Upper lobe of left lung (tissue), 6 donors: Measurements from ENCODE around the gene AVP. TPM values are rescaled to one million over a fixed set of nuclear protein-coding genes. Genes with fewer than 3 reads are reported as not detected.
"Not testable (repeated sequence)": the region's sequence is repeated elsewhere in the genome, so short reads cannot be mapped to it uniquely, and the experiment has no call there.

Experiments
- ATAC-seq, 2 donors: fragments of 200-7000 bp; cut with Tn5 transposase; one replicate each; pipeline ENCODE4 v1.9.1; 2022; ENCODE audit warnings: mild to moderate bottlenecking in 2 of 2, moderate library complexity in 2 of 2; ENCODE audit not compliant: low FRiP score in 2 of 2
- DNase-seq, 2 donors: peaks; one replicate each; pipeline ENCODE4 v3.0.0-alpha.2; 2019 to 2020
- H3K27ac ChIP-seq, 4 donors: fragments of 200-600 bp; sonication (generic); one replicate each; pipeline ENCODE4 v1.5.1; 2016 to 2019
- H3K27me3 ChIP-seq, 4 donors: fragments of 200-600 bp; sonication (generic); one replicate each; pipeline ENCODE4 v1.5.1; 2017 to 2019
- H3K36me3 ChIP-seq, 4 donors: fragments of 200-600 bp; sonication (generic); one replicate each; pipeline ENCODE4 v1.5.1; 2016 to 2019
- H3K4me1 ChIP-seq, 4 donors: fragments of 200-600 bp; sonication (generic); one replicate each; pipeline ENCODE4 v1.5.1; 2018 to 2019
- H3K4me3 ChIP-seq, 4 donors: fragments of 200-600 bp; sonication (generic); one replicate each; pipeline ENCODE4 v1.5.1; 2017 to 2019; ENCODE audit warnings: mild to moderate bottlenecking in 2 of 4, moderate library complexity in 1 of 4
- H3K9me3 ChIP-seq, 4 donors: fragments of 200-600 bp; sonication (generic); one replicate each; pipeline ENCODE4 v1.5.1; 2018 to 2019
- CTCF ChIP-seq, 6 experiments: fragments of 450-650 bp in 4 of 6; fragments of 200-600 bp in 2 of 6; sonication (generic) in 2 of 6; IDR thresholded peaks; one replicate each; pipeline ENCODE4 v1.5.1; 2016 to 2019; ENCODE audit warnings: antibody characterized with exemption in 6 of 6
- EP300 ChIP-seq, 4 donors: sonication (generic); formaldehyde crosslinking; IDR thresholded peaks; one replicate each; pipeline ENCODE4 v1.5.1; 2017; ENCODE audit warnings: antibody characterized with exemption in 4 of 4, control low read depth in 2 of 4
- POLR2A ChIP-seq, 4 donors: fragments of 450-650 bp; IDR thresholded peaks; one replicate each; pipeline ENCODE4 v1.5.1; 2016 to 2017; ENCODE audit warnings: antibody characterized with exemption in 4 of 4, mild to moderate bottlenecking in 2 of 4
- POLR2AphosphoS5 ChIP-seq, 2 donors: sonication (generic); formaldehyde crosslinking; IDR thresholded peaks; one replicate each; pipeline ENCODE4 v1.5.1; 2017; ENCODE audit warnings: antibody characterized with exemption in 2 of 2
- WGBS, 2 donors: methylation state at CpG; one replicate each; pipeline ENCODE4 v1.1.5; 2017 to 2018; 5-methylcytosine and 5-hydroxymethylcytosine counted together
- total RNA-seq, 6 donors: library from RNA; depleted of rRNA in 4 of 6; stranded (reverse); fragments of >200 nt in 4 of 6; gene quantifications; one replicate each; pipeline versions ENCODE4 v1.1.0 to v1.2.1, GENCODE V29; 2016 to 2021
- donor health status: DM: no; HTN: no; CAD: no; lungs with moderate emphysema.
- donor health status: DM: no; HTN: yes; CAD: no; lungs with severe emphysema.

Gene AVP
- total RNA-seq, 6 donors from 2014 or later = not detected

GRCh38 chr20:3121955-3122610 lies 37.6 kb upstream of the AVP start:
- no peaks in the 10 kb centered on the region for H3K27me3 ChIP-seq
- no peak for ATAC-seq
- H3K36me3 ChIP-seq = peaks cover 0 to 38% (median 15%) of the 10 kb centered on the region in 4 donors
- peaks cover 0 to 9% (median 0%) of the 10 kb centered on the region in 4 donors for H3K9me3 ChIP-seq
- no peak for DNase-seq
- no peak overlapping the region for H3K4me3 ChIP-seq
- no peak for TF ChIP-seq EP300 (IDR thresholded peaks at IDR 0.05)
- no peak for TF ChIP-seq POLR2A (IDR thresholded peaks at IDR 0.05)
- no peak overlapping the region for H3K27ac ChIP-seq
- WGBS, 2 donors = 83 to 96% methylated on average over 3 to 12 of the region's 12 CpGs
- peaks cover 0 to 14% (median 2%) of the 10 kb centered on the region in 4 donors for H3K4me1 ChIP-seq

- WGBS, 2 donors = 61 to 71% methylated on average over 9 to 11 of the region's 11 CpGs
- no peak for ATAC-seq
These were observed 36.9 kb upstream of the AVP start for GRCh38 chr20:3121271-3121911.

GRCh38 chr20:3119044-3119443 lies 34.5 kb upstream of the AVP start:
- H3K36me3 ChIP-seq = peaks cover 0 to 36% (median 16%) of the 10 kb centered on the region in 4 donors
- no peak overlapping the region for H3K27ac ChIP-seq
- no peak for TF ChIP-seq CTCF (IDR thresholded peaks at IDR 0.05)
- TF ChIP-seq EP300 (IDR thresholded peaks at IDR 0.05) = no peak
- no peak for TF ChIP-seq POLR2AphosphoS5 (IDR thresholded peaks at IDR 0.05)
- H3K4me1 ChIP-seq = peaks cover 0 to 20% (median 4%) of the 10 kb centered on the region in 4 donors
- no peak overlapping the region for H3K4me3 ChIP-seq
- WGBS, 2 donors = 80 to 82% methylated on average over 5 of the region's 5 CpGs
- H3K27me3 ChIP-seq = no peaks in the 10 kb centered on the region
- no peaks in the 10 kb centered on the region for H3K9me3 ChIP-seq
- DNase-seq (no peak), ATAC-seq (no peak)

More at GRCh38 chr20:3121271-3121911, 36.9 kb upstream of the AVP start:
- Histone ChIP-seq H3K4me3 (no peak overlapping the region), H3K27ac (peak overlapping the region in 1 of 4 donors; percentile 35), H3K36me3 (peaks cover 0 to 38% (median 15%) of the 10 kb centered on the region in 4 donors), H3K27me3 (no peaks in the 10 kb centered on the region), H3K4me1 (peaks cover 0 to 14% (median 2%) of the 10 kb centered on the region in 4 donors), H3K9me3 (peaks cover 0 to 9% (median 0%) of the 10 kb centered on the region in 4 donors)
- TF ChIP-seq POLR2A (IDR thresholded peaks at IDR 0.05) = no peak
- no peak for TF ChIP-seq EP300 (IDR thresholded peaks at IDR 0.05)
- TF ChIP-seq CTCF (IDR thresholded peaks at IDR 0.05) = no peak
- TF ChIP-seq POLR2AphosphoS5 (IDR thresholded peaks at IDR 0.05) = no peak
- DNase-seq = no peak

- Histone ChIP-seq H3K27ac (peak overlapping the region in 3 of 4 donors; percentile 24 to 63 (median 27)), H3K4me1 (peaks cover 0 to 20% (median 4%) of the 10 kb centered on the region in 4 donors), H3K36me3 (peaks cover 0 to 43% (median 21%) of the 10 kb centered on the region in 4 donors)
- H3K9me3 ChIP-seq, H3K4me3 ChIP-seq, H3K27me3 ChIP-seq: not testable (repeated sequence)
- ATAC-seq (peak; percentile 86 to 92), DNase-seq (peak in 1 of 2 donors; percentile 79)
- WGBS, 2 donors = 47 to 57% methylated on average over 14 of the region's 14 CpGs
- TF ChIP-seq CTCF (IDR thresholded peaks at IDR 0.05) = peak; percentile 18 to 66 (median 57)
These were observed 33.4 kb upstream of the AVP start for GRCh38 chr20:3117839-3118379.

GRCh38 chr20:3116341-3116740 lies 31.8 kb upstream of the AVP start:
- Histone ChIP-seq H3K4me3 (no peak overlapping the region), H3K27ac (no peak overlapping the region), H3K27me3 (no peaks in the 10 kb centered on the region), H3K9me3 (no peaks in the 10 kb centered on the region), H3K4me1 (peaks cover 0 to 20% (median 4%) of the 10 kb centered on the region in 4 donors), H3K36me3 (peaks cover 0 to 30% (median 12%) of the 10 kb centered on the region in 4 donors)
- DNase-seq (no peak), ATAC-seq (no peak)
- 88% methylated on average over 4 of the region's 4 CpGs for WGBS, 2 donors
- TF ChIP-seq EP300 (IDR thresholded peaks at IDR 0.05) (no peak), CTCF (IDR thresholded peaks at IDR 0.05) (no peak), POLR2AphosphoS5 (IDR thresholded peaks at IDR 0.05) (no peak), POLR2A (IDR thresholded peaks at IDR 0.05) (no peak)
